NCI-H2196 (cell line): ENCODE data around the gene CEP120.
"Not testable (repeated sequence)": the region's sequence is repeated elsewhere in the genome, so short reads cannot be mapped to it uniquely, and the experiment has no call there.

Experiments used
- DNase-seq: peaks from one replicate; lab custom pipeline; 2025; ENCODE audit not compliant: unreplicated experiment; lab: John Stamatoyannopoulos, UW

Gene CEP120

GRCh38 chr5:123439709-123440108, 16.5 kb upstream of the CEP120 start:
- DNase-seq = no peak

- DNase-seq = no peak
These were observed 15.7 kb upstream of the CEP120 start for GRCh38 chr5:123438902-123439301.

- no peak for DNase-seq
These were observed 15.0 kb upstream of the CEP120 start for GRCh38 chr5:123438244-123438643.

- DNase-seq = no peak
These were observed 13.0 kb upstream of the CEP120 start for GRCh38 chr5:123436201-123436600.

GRCh38 chr5:123434796-123435195, 11.6 kb upstream of the CEP120 start:
- DNase-seq = no peak

GRCh38 chr5:123433596-123433995, 10.4 kb upstream of the CEP120 start:
- DNase-seq = no peak

GRCh38 chr5:123430441-123430840, 7.2 kb upstream of the CEP120 start:
- DNase-seq = not testable (repeated sequence)

- DNase-seq = no peak
These were observed 6.8 kb upstream of the CEP120 start for GRCh38 chr5:123429993-123430392.

- DNase-seq = no peak
These were observed 6.2 kb upstream of the CEP120 start for GRCh38 chr5:123429221-123429954.

- no peak for DNase-seq
These were observed 5.5 kb upstream of the CEP120 start for GRCh38 chr5:123428521-123429220.

GRCh38 chr5:123427281-123427680, 4.1 kb upstream of the CEP120 start:
- DNase-seq = no peak

- no peak for DNase-seq
These were observed 2.2 kb upstream of the CEP120 start for GRCh38 chr5:123425431-123425830.

GRCh38 chr5:123422433-123423277, 548 bp downstream of the CEP120 start:
- no peak for DNase-seq

GRCh38 chr5:123421773-123422172, 1.4 kb downstream of the CEP120 start:
- DNase-seq = no peak

GRCh38 chr5:123414974-123415373, 8.2 kb downstream of the CEP120 start:
- no peak for DNase-seq

GRCh38 chr5:123412206-123412605, 11.0 kb downstream of the CEP120 start:
- no peak for DNase-seq

- DNase-seq = not testable (repeated sequence)
These were observed 21.2 kb downstream of the CEP120 start for GRCh38 chr5:123401999-123402398.

GRCh38 chr5:123401320-123401719, 21.9 kb downstream of the CEP120 start:
- DNase-seq = no peak

GRCh38 chr5:123400870-123401291, 22.3 kb downstream of the CEP120 start:
- DNase-seq = not testable (repeated sequence)

- DNase-seq = no peak
These were observed 25.0 kb downstream of the CEP120 start for GRCh38 chr5:123398058-123398733.

GRCh38 chr5:123397538-123397937, 25.7 kb downstream of the CEP120 start:
- DNase-seq = no peak
